ENCODE measurements around the gene DST. TPM values are rescaled to one million over a fixed set of nuclear protein-coding genes. Genes with fewer than 3 reads are reported as not detected.

The DST gene
- total RNA-seq, 1 experiment from 2014 or later: 241 TPM

GRCh38 chr6:56458324-56458884, 184.3 kb downstream of the DST start:
- DNase-seq: no peak
- H3K9me3 ChIP-seq (ENCODE audit: low read length): no peaks in the 10 kb centered on the region

DNA sequence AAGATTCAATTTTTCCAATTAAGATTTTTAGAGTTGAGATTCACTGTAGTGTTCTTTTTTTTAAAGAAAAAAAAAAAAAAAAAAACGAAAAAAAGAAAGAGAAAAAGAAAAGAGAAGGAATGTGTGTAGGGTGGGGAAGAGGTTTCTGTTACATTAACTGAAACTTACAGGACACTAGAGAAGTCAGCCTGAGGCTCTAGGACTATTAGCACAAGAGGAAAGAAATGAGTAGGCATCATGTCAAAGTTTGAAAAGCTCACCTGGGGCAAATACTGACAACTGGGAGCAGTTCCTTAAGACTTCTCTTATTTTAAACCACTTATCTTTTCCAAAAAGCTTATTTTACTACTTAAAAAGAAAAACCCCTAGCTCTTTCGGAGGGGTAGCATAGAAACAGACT, 185.9 kb downstream of the DST start:
- Histone ChIP-seq H2AFZ (ENCODE audit: low read length) (no peak overlapping the region), H3K9me3 (ENCODE audit: low read length) (no peaks in the 10 kb centered on the region), H3K9me2 (replicated peaks; ENCODE audit: insufficient read depth, low read length) (no peaks in the 10 kb centered on the region), H3K9ac (ENCODE audit: low read length) (no peak overlapping the region), H3K36me3 (ENCODE audit: insufficient read depth, low read length) (peaks cover 35% of the 10 kb centered on the region; the same call in 1 of the 2 replicates), H3K27me3 (ENCODE audit: low read length) (no peaks in the 10 kb centered on the region), H3K4me3 (ENCODE audit: low read length) (no peak overlapping the region), H3K79me2 (ENCODE audit: low read length) (no peaks in the 10 kb centered on the region), H3K4me1 (ENCODE audit: low read length) (peaks cover 7% of the 10 kb centered on the region), H3K27ac (ENCODE audit: low read length) (no peak overlapping the region), H3K4me2 (ENCODE audit: low read depth, low read length, poor library complexity, severe bottlenecking) (no peak overlapping the region), H4K20me1 (ENCODE audit: insufficient read depth, low read depth, low read length) (no peaks in the 10 kb centered on the region)
- no peak for DNase-seq

More at GRCh38 chr6:56458324-56458884, 184.3 kb downstream of the DST start:
- no peak overlapping the region for H2AFZ ChIP-seq (ENCODE audit: low read length)
- H4K20me1 ChIP-seq (ENCODE audit: insufficient read depth, low read depth, low read length): no peaks in the 10 kb centered on the region
- no peaks in the 10 kb centered on the region for H3K9me2 ChIP-seq (replicated peaks; ENCODE audit: insufficient read depth, low read length)
- no peaks in the 10 kb centered on the region for H3K79me2 ChIP-seq (ENCODE audit: low read length)
- peaks cover 7% of the 10 kb centered on the region for H3K4me1 ChIP-seq (ENCODE audit: low read length)
- H3K36me3 ChIP-seq (ENCODE audit: insufficient read depth, low read length): peaks cover 44% of the 10 kb centered on the region; the same call in 1 of the 2 replicates
- no peak overlapping the region for H3K9ac ChIP-seq (ENCODE audit: low read length)
- no peak overlapping the region for H3K4me3 ChIP-seq (ENCODE audit: low read length)
- no peaks in the 10 kb centered on the region for H3K27me3 ChIP-seq (ENCODE audit: low read length)
- no peak overlapping the region for H3K27ac ChIP-seq (ENCODE audit: low read length)
- no peak overlapping the region for H3K4me2 ChIP-seq (ENCODE audit: low read depth, low read length, poor library complexity, severe bottlenecking)

- H3K9me3 ChIP-seq (ENCODE audit: low read length): no peaks in the 10 kb centered on the region
- no peak overlapping the region for H3K4me2 ChIP-seq (ENCODE audit: low read depth, low read length, poor library complexity, severe bottlenecking)
- no peaks in the 10 kb centered on the region for H3K4me1 ChIP-seq (ENCODE audit: low read length)
- H3K9me2 ChIP-seq (replicated peaks; ENCODE audit: insufficient read depth, low read length): no peaks in the 10 kb centered on the region; the same call in 1 of the 2 replicates
- no peak for DNase-seq
- H3K4me3 ChIP-seq (ENCODE audit: low read length): no peak overlapping the region
- H3K36me3 ChIP-seq (ENCODE audit: insufficient read depth, low read length): peaks cover 1% of the 10 kb centered on the region; the same call in 1 of the 2 replicates
- H3K27me3 ChIP-seq (ENCODE audit: low read length): no peaks in the 10 kb centered on the region
- no peak overlapping the region for H3K27ac ChIP-seq (ENCODE audit: low read length)
- no peak overlapping the region for H2AFZ ChIP-seq (ENCODE audit: low read length)
- no peaks in the 10 kb centered on the region for H4K20me1 ChIP-seq (ENCODE audit: insufficient read depth, low read depth, low read length)
- H3K9ac ChIP-seq (ENCODE audit: low read length): no peak overlapping the region
- no peaks in the 10 kb centered on the region for H3K79me2 ChIP-seq (ENCODE audit: low read length)
Measured at GRCh38 chr6:56450882-56451739, 191.6 kb downstream of the DST start.

- no peak overlapping the region for H3K27ac ChIP-seq (ENCODE audit: low read length)
- H3K4me2 ChIP-seq (ENCODE audit: low read depth, low read length, poor library complexity, severe bottlenecking): no peak overlapping the region
- H3K36me3 ChIP-seq (ENCODE audit: insufficient read depth, low read length): no peaks in the 10 kb centered on the region
- no peaks in the 10 kb centered on the region for H3K9me3 ChIP-seq (ENCODE audit: low read length)
- no peak overlapping the region for H2AFZ ChIP-seq (ENCODE audit: low read length)
- H3K27me3 ChIP-seq (ENCODE audit: low read length): no peaks in the 10 kb centered on the region
- H3K9me2 ChIP-seq (replicated peaks; ENCODE audit: insufficient read depth, low read length): no peaks in the 10 kb centered on the region; the same call in 1 of the 2 replicates
- H3K9ac ChIP-seq (ENCODE audit: low read length): no peak overlapping the region
- no peaks in the 10 kb centered on the region for H3K4me1 ChIP-seq (ENCODE audit: low read length)
- H3K4me3 ChIP-seq (ENCODE audit: low read length): no peak overlapping the region
- no peaks in the 10 kb centered on the region for H4K20me1 ChIP-seq (ENCODE audit: insufficient read depth, low read depth, low read length)
- no peaks in the 10 kb centered on the region for H3K79me2 ChIP-seq (ENCODE audit: low read length)
- no peak for DNase-seq
Measured at GRCh38 chr6:56450376-56450775, 192.3 kb downstream of the DST start.

- Histone ChIP-seq H3K36me3 (ENCODE audit: insufficient read depth, low read length) (no peaks in the 10 kb centered on the region), H2AFZ (ENCODE audit: low read length) (no peak overlapping the region), H3K4me3 (ENCODE audit: low read length) (no peak overlapping the region), H3K4me1 (ENCODE audit: low read length) (no peaks in the 10 kb centered on the region), H3K4me2 (ENCODE audit: low read depth, low read length, poor library complexity, severe bottlenecking) (no peak overlapping the region), H3K9me2 (replicated peaks; ENCODE audit: insufficient read depth, low read length) (no peaks in the 10 kb centered on the region; the same call in 1 of the 2 replicates), H4K20me1 (ENCODE audit: insufficient read depth, low read depth, low read length) (no peaks in the 10 kb centered on the region), H3K27me3 (ENCODE audit: low read length) (no peaks in the 10 kb centered on the region), H3K9me3 (ENCODE audit: low read length) (no peaks in the 10 kb centered on the region), H3K9ac (ENCODE audit: low read length) (no peak overlapping the region), H3K79me2 (ENCODE audit: low read length) (no peaks in the 10 kb centered on the region), H3K27ac (ENCODE audit: low read length) (no peak overlapping the region)
- DNase-seq: no peak
Measured at GRCh38 chr6:56448046-56448445, 194.6 kb downstream of the DST start.

GRCh38 chr6:56445818-56446217, 196.9 kb downstream of the DST start:
- Histone ChIP-seq H3K9me2 (replicated peaks; ENCODE audit: insufficient read depth, low read length) (no peaks in the 10 kb centered on the region; the same call in 1 of the 2 replicates), H3K4me2 (ENCODE audit: low read depth, low read length, poor library complexity, severe bottlenecking) (no peak overlapping the region), H3K79me2 (ENCODE audit: low read length) (no peaks in the 10 kb centered on the region), H4K20me1 (ENCODE audit: insufficient read depth, low read depth, low read length) (no peaks in the 10 kb centered on the region), H3K27me3 (ENCODE audit: low read length) (no peaks in the 10 kb centered on the region), H3K36me3 (ENCODE audit: insufficient read depth, low read length) (no peaks in the 10 kb centered on the region), H2AFZ (ENCODE audit: low read length) (no peak overlapping the region), H3K9me3 (ENCODE audit: low read length) (no peaks in the 10 kb centered on the region), H3K27ac (ENCODE audit: low read length) (no peak overlapping the region), H3K4me1 (ENCODE audit: low read length) (no peaks in the 10 kb centered on the region), H3K9ac (ENCODE audit: low read length) (no peak overlapping the region), H3K4me3 (ENCODE audit: low read length) (no peak overlapping the region)
- DNase-seq: no peak

DNA sequence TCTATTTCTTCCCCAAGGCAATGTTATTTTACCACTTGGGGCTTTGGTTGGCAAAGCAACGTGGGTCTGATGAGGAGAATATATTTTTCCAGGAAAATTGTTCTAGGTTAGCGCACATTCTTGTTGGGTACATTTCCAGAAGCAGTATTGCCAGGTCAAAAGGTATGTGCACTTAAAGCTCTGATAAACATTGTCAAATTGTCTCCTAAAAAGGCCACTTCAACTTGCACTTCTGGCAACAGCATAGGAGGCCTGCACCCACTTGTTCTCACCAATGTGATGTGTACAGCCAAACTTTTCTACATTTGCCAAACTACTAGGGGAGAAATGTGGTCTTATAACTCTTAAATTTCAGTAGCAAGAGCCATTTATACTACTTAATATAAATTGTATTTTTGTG, 197.8 kb downstream of the DST start:
- Histone ChIP-seq H3K79me2 (ENCODE audit: low read length) (no peaks in the 10 kb centered on the region), H2AFZ (ENCODE audit: low read length) (no peak overlapping the region), H3K27ac (ENCODE audit: low read length) (no peak overlapping the region), H3K9ac (ENCODE audit: low read length) (no peak overlapping the region), H4K20me1 (ENCODE audit: insufficient read depth, low read depth, low read length) (no peaks in the 10 kb centered on the region), H3K4me2 (ENCODE audit: low read depth, low read length, poor library complexity, severe bottlenecking) (no peak overlapping the region), H3K4me3 (ENCODE audit: low read length) (no peak overlapping the region), H3K9me3 (ENCODE audit: low read length) (peaks cover 4% of the 10 kb centered on the region), H3K27me3 (ENCODE audit: low read length) (no peaks in the 10 kb centered on the region), H3K4me1 (ENCODE audit: low read length) (no peaks in the 10 kb centered on the region), H3K9me2 (replicated peaks; ENCODE audit: insufficient read depth, low read length) (no peaks in the 10 kb centered on the region), H3K36me3 (ENCODE audit: insufficient read depth, low read length) (no peaks in the 10 kb centered on the region)
- DNase-seq: no peak

GRCh38 chr6:56440551-56440981, 202.1 kb downstream of the DST start:
- Histone ChIP-seq H3K9ac (ENCODE audit: low read length) (no peak overlapping the region), H4K20me1 (ENCODE audit: insufficient read depth, low read depth, low read length) (no peaks in the 10 kb centered on the region), H3K79me2 (ENCODE audit: low read length) (no peaks in the 10 kb centered on the region), H3K27me3 (ENCODE audit: low read length) (no peaks in the 10 kb centered on the region), H3K27ac (ENCODE audit: low read length) (no peak overlapping the region), H3K36me3 (ENCODE audit: insufficient read depth, low read length) (no peaks in the 10 kb centered on the region), H3K4me2 (ENCODE audit: low read depth, low read length, poor library complexity, severe bottlenecking) (no peak overlapping the region), H3K4me3 (ENCODE audit: low read length) (no peak overlapping the region), H2AFZ (ENCODE audit: low read length) (no peak overlapping the region), H3K9me2 (replicated peaks; ENCODE audit: insufficient read depth, low read length) (no peaks in the 10 kb centered on the region), H3K4me1 (ENCODE audit: low read length) (no peaks in the 10 kb centered on the region), H3K9me3 (ENCODE audit: low read length) (peaks cover 11% of the 10 kb centered on the region)
- DNase-seq: no peak

Measured in Karpas-422 (cell line).